ENCODE results near the gene B3GALT5.

DNA sequence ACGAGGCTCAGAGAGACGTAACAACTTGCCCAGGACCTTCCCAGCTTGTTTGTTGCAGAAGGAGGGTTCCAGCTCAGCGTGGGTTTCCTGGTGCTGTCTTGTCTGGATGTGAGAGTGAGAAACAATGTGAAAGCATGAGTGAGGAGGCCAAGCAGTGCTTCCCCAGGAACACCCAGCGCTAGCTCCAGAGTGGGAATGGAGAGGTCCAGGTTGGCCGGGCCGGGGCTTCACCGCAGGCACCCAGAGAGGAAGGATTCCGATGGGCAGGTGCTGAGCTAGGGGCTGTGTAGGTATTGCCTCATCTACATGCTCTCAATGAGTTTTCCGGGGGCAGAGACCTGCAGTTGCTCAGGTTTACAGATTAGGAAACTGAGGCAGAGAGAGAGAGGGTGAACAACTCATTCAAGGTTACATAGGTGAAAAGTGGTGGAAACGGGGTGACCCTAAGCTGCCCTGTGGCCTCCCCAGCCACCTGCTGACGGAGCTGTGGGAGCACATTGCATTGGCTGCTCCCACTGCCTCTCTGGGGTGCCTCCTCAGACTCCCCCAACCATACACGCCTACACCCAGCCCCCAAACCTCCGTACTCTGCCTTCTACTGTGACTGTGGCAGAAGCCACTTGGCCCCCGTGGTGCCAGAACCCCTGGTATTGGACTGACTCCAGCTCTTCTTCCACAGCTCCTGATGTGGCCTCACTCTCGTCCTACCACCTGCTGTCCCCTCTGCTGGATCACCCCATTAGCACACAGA, 51.2 kb downstream of the B3GALT5 start:
- TF ChIP-seq, protein P1, sequence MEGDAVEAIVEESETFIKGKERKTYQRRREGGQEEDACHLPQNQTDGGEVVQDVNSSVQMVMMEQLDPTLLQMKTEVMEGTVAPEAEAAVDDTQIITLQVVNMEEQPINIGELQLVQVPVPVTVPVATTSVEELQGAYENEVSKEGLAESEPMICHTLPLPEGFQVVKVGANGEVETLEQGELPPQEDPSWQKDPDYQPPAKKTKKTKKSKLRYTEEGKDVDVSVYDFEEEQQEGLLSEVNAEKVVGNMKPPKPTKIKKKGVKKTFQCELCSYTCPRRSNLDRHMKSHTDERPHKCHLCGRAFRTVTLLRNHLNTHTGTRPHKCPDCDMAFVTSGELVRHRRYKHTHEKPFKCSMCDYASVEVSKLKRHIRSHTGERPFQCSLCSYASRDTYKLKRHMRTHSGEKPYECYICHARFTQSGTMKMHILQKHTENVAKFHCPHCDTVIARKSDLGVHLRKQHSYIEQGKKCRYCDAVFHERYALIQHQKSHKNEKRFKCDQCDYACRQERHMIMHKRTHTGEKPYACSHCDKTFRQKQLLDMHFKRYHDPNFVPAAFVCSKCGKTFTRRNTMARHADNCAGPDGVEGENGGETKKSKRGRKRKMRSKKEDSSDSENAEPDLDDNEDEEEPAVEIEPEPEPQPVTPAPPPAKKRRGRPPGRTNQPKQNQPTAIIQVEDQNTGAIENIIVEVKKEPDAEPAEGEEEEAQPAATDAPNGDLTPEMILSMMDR (IDR thresholded peaks at IDR 0.05) = no peak
- no peak for TF ChIP-seq ZFX (IDR thresholded peaks at IDR 0.05; ENCODE audit: borderline replicate concordance)
